Mesothelial cell of epicardium (in vitro differentiated cells): ENCODE data around the gene RYR2. TPM values are rescaled to one million over a fixed set of nuclear protein-coding genes. Genes with fewer than 3 reads are reported as not detected.
A peak's percentile ranks its signal among the peaks of the same experiment; 100 is the strongest.

Experiments
- DNase-seq, 2 experiments: peaks; one replicate each; pipeline ENCODE4 v3.0.0; 2021; ENCODE audit warnings: low spot score in 2 of 2; ENCODE audit not compliant: unreplicated experiment in 2 of 2
- H3K27ac Mint-ChIP-seq: 2 replicates; pipeline ENCODE4 v1.8.0; 2021; ENCODE audit warnings: mixed read lengths
- H3K27me3 Mint-ChIP-seq: 2 replicates; pipeline ENCODE4 v1.8.0; 2021; ENCODE audit warnings: low read depth, mixed read lengths
- H3K36me3 Mint-ChIP-seq: 2 replicates; pipeline ENCODE4 v1.8.0; 2021; ENCODE audit warnings: mixed read lengths
- H3K4me1 Mint-ChIP-seq: 2 replicates; pipeline ENCODE4 v1.8.0; 2021; ENCODE audit warnings: mixed read lengths
- H3K4me3 Mint-ChIP-seq: 2 replicates; pipeline ENCODE4 v1.8.0; 2021; ENCODE audit warnings: mild to moderate bottlenecking, moderate library complexity, mixed read lengths
- H3K9me3 Mint-ChIP-seq: 2 replicates; pipeline ENCODE4 v1.8.0; 2021; ENCODE audit warnings: mixed read lengths
- total RNA-seq: library from RNA; stranded (reverse); gene quantifications from 3 replicates; pipeline ENCODE4 v1.2.1, GENCODE V29; 2021
- TF ChIP-seq, protein P1 (sequence below): fragments of 200-600 bp; sonication (generic); IDR thresholded peaks from one replicate; pipeline ENCODE4 v1.5.0; 2021; ENCODE audit warnings: antibody characterized with exemption; ENCODE audit not compliant: unreplicated experiment

The RYR2 gene
- total RNA-seq, 1 donor from 2014 or later: 6.1 TPM

GRCh38 chr1:237070519-237070918 is 28.5 kb downstream of the RYR2 start:
- H3K27me3 Mint-ChIP-seq: no peaks in the 10 kb centered on the region
- no peak for DNase-seq
- H3K4me1 Mint-ChIP-seq: peaks cover 5% of the 10 kb centered on the region
- peaks cover 11% of the 10 kb centered on the region for H3K9me3 Mint-ChIP-seq
- H3K4me3 Mint-ChIP-seq: no peak overlapping the region
- TF ChIP-seq, protein P1, sequence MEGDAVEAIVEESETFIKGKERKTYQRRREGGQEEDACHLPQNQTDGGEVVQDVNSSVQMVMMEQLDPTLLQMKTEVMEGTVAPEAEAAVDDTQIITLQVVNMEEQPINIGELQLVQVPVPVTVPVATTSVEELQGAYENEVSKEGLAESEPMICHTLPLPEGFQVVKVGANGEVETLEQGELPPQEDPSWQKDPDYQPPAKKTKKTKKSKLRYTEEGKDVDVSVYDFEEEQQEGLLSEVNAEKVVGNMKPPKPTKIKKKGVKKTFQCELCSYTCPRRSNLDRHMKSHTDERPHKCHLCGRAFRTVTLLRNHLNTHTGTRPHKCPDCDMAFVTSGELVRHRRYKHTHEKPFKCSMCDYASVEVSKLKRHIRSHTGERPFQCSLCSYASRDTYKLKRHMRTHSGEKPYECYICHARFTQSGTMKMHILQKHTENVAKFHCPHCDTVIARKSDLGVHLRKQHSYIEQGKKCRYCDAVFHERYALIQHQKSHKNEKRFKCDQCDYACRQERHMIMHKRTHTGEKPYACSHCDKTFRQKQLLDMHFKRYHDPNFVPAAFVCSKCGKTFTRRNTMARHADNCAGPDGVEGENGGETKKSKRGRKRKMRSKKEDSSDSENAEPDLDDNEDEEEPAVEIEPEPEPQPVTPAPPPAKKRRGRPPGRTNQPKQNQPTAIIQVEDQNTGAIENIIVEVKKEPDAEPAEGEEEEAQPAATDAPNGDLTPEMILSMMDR: no peak
- H3K36me3 Mint-ChIP-seq: peaks cover 7% of the 10 kb centered on the region
- H3K27ac Mint-ChIP-seq: no peak overlapping the region

DNA sequence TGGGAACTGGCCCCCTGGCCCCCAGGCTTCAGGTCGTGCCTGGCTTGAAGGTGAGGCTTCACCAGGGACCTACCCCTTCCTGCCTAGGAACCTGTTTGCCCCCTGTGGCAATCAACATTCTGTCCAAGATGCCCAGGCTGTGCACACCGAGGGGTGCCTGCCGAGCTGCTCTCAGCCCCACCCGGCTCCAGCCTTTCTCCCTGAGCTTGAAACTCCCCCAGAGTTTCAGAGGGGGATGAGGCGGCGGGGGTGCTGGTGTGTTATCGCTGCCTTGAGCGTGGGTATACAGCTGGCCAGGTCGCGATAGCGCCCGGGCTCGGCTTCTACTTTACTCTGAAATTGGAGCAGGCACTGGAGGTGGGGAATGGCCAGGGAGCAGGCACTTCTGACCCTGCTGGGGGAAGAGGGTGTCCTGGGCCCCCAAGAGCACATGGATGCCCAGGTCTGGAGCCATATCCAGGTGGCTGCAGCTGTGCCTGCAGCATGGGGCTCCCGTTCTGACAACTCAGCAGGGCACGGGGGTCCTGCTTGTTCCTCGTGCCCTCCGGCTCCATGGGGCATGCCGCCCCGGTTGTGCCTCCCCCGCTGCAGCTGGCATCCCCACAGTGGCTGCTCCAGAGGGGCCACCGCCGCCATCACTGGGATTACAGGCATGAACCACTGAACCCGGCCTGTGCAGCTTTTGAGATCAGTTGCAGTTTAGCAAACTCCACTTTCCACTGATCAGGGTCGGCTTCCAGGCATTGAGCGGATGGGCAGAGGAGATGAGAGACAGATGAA is 29.8 kb downstream of the RYR2 start:
- no peak for DNase-seq
- no peak overlapping the region for H3K4me3 Mint-ChIP-seq
- TF ChIP-seq, protein P1: no peak
- peaks cover 7% of the 10 kb centered on the region for H3K36me3 Mint-ChIP-seq
- peaks cover 9% of the 10 kb centered on the region for H3K9me3 Mint-ChIP-seq
- H3K27ac Mint-ChIP-seq: no peak overlapping the region
- H3K4me1 Mint-ChIP-seq: peaks cover 5% of the 10 kb centered on the region
- no peaks in the 10 kb centered on the region for H3K27me3 Mint-ChIP-seq

GRCh38 chr1:237074371-237075117 is 32.6 kb downstream of the RYR2 start:
- no peak for DNase-seq
- peaks cover 3% of the 10 kb centered on the region for H3K9me3 Mint-ChIP-seq
- TF ChIP-seq, protein P1: no peak
- peaks cover 4% of the 10 kb centered on the region for H3K36me3 Mint-ChIP-seq
- H3K4me3 Mint-ChIP-seq: peak overlapping the region; percentile 45
- no peaks in the 10 kb centered on the region for H3K27me3 Mint-ChIP-seq
- no peak overlapping the region for H3K27ac Mint-ChIP-seq
- H3K4me1 Mint-ChIP-seq: no peaks in the 10 kb centered on the region

DNA sequence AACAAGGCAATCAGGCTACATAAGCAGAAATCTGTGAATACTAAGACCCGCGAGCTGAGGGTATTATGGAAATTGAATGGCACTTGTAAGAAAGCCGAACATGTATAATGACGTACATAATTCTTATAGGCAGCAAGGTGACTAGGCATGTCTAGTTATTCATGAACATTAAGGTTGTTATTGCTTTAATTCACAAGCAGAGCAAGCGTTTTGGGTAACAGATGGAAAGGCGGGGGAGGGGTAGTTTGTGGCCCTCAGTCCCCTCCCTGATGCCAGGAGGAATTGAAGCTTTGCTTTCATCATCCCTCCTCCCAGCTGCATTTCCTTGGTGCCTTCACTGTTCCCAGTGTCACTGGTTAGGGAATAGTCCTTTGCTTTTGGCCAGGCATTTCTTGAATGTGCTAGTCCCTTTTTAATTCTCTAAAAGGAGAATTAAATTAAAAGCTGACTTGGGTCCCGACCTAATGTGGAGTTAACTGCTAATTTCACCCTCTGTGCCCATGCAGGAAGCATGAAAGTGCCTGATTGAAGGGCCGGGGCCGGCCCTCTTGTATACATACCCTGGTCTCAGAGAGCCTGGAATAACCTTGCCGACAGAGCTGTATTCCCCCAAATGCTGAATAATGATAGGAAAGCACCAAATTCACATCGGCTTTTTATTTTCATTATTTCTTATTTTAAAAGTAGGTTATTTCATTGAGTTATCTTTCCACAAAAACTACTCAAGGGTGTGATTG is 42.5 kb downstream of the RYR2 start:
- H3K4me3 Mint-ChIP-seq: no peak overlapping the region
- H3K27ac Mint-ChIP-seq: no peak overlapping the region

GRCh38 chr1:237091691-237092090 is 49.7 kb downstream of the RYR2 start:
- Mint-ChIP-seq H3K4me1 (no peaks in the 10 kb centered on the region), H3K27me3 (no peaks in the 10 kb centered on the region), H3K27ac (no peak overlapping the region), H3K9me3 (no peaks in the 10 kb centered on the region), H3K36me3 (no peaks in the 10 kb centered on the region), H3K4me3 (no peak overlapping the region)
- no peak for DNase-seq
- TF ChIP-seq, protein P1: no peak

More for the DNA sequence above, 42.5 kb downstream of the RYR2 start:
- TF ChIP-seq, protein P1: no peak
- no peak for DNase-seq
- H3K27me3 Mint-ChIP-seq: no peaks in the 10 kb centered on the region
- H3K4me1 Mint-ChIP-seq: peaks cover 4% of the 10 kb centered on the region
- H3K9me3 Mint-ChIP-seq: peaks cover 13% of the 10 kb centered on the region
- no peaks in the 10 kb centered on the region for H3K36me3 Mint-ChIP-seq
